MCF 10A (cell line): Measurements from ENCODE around the gene RALGDS. TPM values are rescaled to one million over a fixed set of nuclear protein-coding genes. Genes with fewer than 3 reads are reported as not detected.

ENCODE experiments used
- BruUV-seq: library from RNA; stranded (reverse); fragments of 400-500 nt; replicated peaks from 2 replicates; lab custom pipeline; 2021; lab: Mats Ljungman, UMichigan
- CTCF ChIA-PET: fragments of 300-600 bp; sonication (Branson Sonifier 250); formaldehyde crosslinking; extraction: SDS; loops from one replicate; lab custom pipeline; 2021; ENCODE audit warnings: antibody characterized with exemption, inconsistent platforms; lab: Yijun Ruan, JAX
- POLR2A ChIA-PET: fragments of 300-600, 350-650 bp; sonication (Branson Sonifier 250); formaldehyde crosslinking; extraction: SDS; loops from one replicate; lab custom pipeline; 2020; ENCODE audit warnings: antibody characterized with exemption, inconsistent platforms; lab: Yijun Ruan, JAX
- DNase-seq: peaks from one replicate; pipeline ENCODE4 v3.0.0-alpha.2; 2018; ENCODE audit not compliant: unreplicated experiment
- H3K27ac Mint-ChIP-seq: one replicate; pipeline ENCODE4 v1.8.0; 2022; ENCODE audit warnings: mild to moderate bottlenecking, low read depth, mixed read lengths; ENCODE audit not compliant: unreplicated experiment
- H3K27me3 Mint-ChIP-seq: one replicate; pipeline ENCODE4 v1.8.0; 2022; ENCODE audit warnings: mixed read lengths; ENCODE audit not compliant: insufficient read depth, unreplicated experiment
- H3K36me3 Mint-ChIP-seq: one replicate; pipeline ENCODE4 v1.8.0; 2022; ENCODE audit warnings: mild to moderate bottlenecking, moderate library complexity, mixed read lengths; ENCODE audit not compliant: insufficient read depth, unreplicated experiment
- H3K4me1 Mint-ChIP-seq: one replicate; pipeline ENCODE4 v1.8.0; 2022; ENCODE audit warnings: mixed read lengths; ENCODE audit not compliant: insufficient read depth, unreplicated experiment
- H3K4me3 Mint-ChIP-seq: one replicate; pipeline ENCODE4 v1.8.0; 2022; ENCODE audit warnings: mild to moderate bottlenecking, moderate library complexity, mixed read lengths; ENCODE audit not compliant: unreplicated experiment
- H3K9me3 Mint-ChIP-seq: one replicate; pipeline ENCODE4 v1.8.0; 2022; ENCODE audit warnings: mixed read lengths; ENCODE audit not compliant: unreplicated experiment
- intact Hi-C: fragments of 100-400 bp; cut with micrococcal nuclease; formaldehyde crosslinking; loops from 2 replicates; pipeline ENCODE4 v1.14.1; 2022
- total RNA-seq: library from RNA; stranded (reverse); gene quantifications from 2 replicates; pipeline ENCODE4 v1.2.3, GENCODE V29; 2022
- TF ChIP-seq, protein P1 (sequence below): fragments of 200-600 bp; IDR thresholded peaks from one replicate; pipeline ENCODE4 v1.8.0; 2022; ENCODE audit warnings: antibody characterized with exemption, mild to moderate bottlenecking; ENCODE audit not compliant: unreplicated experiment

The RALGDS gene
- total RNA-seq, 1 experiment from 2014 or later, result 14.2 TPM

- POLR2A ChIA-PET, result interaction anchor here (0.7 to 3.0 kb wide), 4 partner anchors 11 to 26 kb away, joined by 3 to 15 read pairs (median 7); no protein-coding TSS in a partner anchor
- DNase-seq, result no peak
- Mint-ChIP-seq H3K27me3 (no peaks in the 10 kb centered on the region), H3K4me3 (peak overlapping the region; percentile 57), H3K27ac (no peak overlapping the region), H3K9me3 (no peaks in the 10 kb centered on the region), H3K4me1 (peaks cover 29% of the 10 kb centered on the region), H3K36me3 (peaks cover 19% of the 10 kb centered on the region)
- intact Hi-C loops, result loop anchor here (2.0 kb wide), 1 partner anchor 27 kb away; no protein-coding TSS in a partner anchor
- CTCF ChIA-PET, result interaction anchor here (0.7 to 1.3 kb wide), 3 partner anchors 14 to 26 kb away, joined by 3 to 6 read pairs (median 6); no protein-coding TSS in a partner anchor
- TF ChIP-seq, protein P1, sequence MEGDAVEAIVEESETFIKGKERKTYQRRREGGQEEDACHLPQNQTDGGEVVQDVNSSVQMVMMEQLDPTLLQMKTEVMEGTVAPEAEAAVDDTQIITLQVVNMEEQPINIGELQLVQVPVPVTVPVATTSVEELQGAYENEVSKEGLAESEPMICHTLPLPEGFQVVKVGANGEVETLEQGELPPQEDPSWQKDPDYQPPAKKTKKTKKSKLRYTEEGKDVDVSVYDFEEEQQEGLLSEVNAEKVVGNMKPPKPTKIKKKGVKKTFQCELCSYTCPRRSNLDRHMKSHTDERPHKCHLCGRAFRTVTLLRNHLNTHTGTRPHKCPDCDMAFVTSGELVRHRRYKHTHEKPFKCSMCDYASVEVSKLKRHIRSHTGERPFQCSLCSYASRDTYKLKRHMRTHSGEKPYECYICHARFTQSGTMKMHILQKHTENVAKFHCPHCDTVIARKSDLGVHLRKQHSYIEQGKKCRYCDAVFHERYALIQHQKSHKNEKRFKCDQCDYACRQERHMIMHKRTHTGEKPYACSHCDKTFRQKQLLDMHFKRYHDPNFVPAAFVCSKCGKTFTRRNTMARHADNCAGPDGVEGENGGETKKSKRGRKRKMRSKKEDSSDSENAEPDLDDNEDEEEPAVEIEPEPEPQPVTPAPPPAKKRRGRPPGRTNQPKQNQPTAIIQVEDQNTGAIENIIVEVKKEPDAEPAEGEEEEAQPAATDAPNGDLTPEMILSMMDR, result no peak
- BruUV-seq, result no TSS peak
Measured at GRCh38 chr9:133121915-133122550, 993 bp upstream of the RALGDS start.

GRCh38 chr9:133120501-133121197 lies 391 bp downstream of the RALGDS start:
- peaks cover 20% of the 10 kb centered on the region for H3K4me1 Mint-ChIP-seq
- TF ChIP-seq, protein P1, result no peak
- intact Hi-C loops, result loop anchor here (2.0 kb wide), 1 partner anchor 28 kb away; no protein-coding TSS in a partner anchor
- peaks cover 14% of the 10 kb centered on the region for H3K36me3 Mint-ChIP-seq
- peak overlapping the region; percentile 54 for H3K27ac Mint-ChIP-seq
- ChIA-PET POLR2A (interaction anchor here (0.6 to 3.0 kb wide), 4 partner anchors 13 to 27 kb away, joined by 3 to 15 read pairs (median 7); no protein-coding TSS in a partner anchor), CTCF (interaction anchor here (0.5 to 3.6 kb wide), 2 partner anchors 18 to 202 kb away, joined by 3 to 24 read pairs; no protein-coding TSS in a partner anchor)
- H3K9me3 Mint-ChIP-seq, result no peaks in the 10 kb centered on the region
- H3K27me3 Mint-ChIP-seq, result no peaks in the 10 kb centered on the region
- no TSS peak for BruUV-seq
- peak overlapping the region; percentile 66 for H3K4me3 Mint-ChIP-seq
- no peak for DNase-seq

DNA sequence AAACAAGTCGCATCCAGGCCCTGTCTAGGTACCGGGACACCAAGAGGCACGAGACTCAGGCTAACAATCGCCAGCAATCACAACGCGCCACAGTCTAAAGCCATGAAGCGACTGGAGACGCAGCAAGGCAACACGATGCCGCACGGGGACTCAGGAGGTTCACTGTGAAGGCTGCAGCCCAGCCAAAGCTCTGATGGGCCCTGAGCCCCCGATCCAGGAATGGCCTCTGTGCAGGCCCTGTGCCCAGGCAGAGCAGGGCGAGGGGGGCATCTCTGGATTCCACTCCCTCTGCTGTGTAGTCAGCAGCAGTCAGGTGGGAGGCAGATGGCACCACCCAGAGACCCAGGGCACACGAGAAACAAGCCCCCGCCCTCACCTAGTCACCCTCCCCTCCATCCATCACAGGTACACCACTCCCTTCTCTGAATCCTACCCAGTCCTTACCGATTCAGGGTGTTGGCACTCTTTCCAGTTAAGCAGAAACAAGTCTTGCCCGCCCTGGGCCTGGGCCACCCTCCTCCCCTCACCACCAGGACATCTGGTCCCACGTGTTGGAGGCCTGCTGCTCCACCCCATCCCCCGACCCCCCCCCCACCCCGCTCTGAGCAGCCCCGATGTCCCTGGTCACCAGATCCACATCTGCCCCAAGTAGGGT lies 1.1 kb downstream of the RALGDS start:
- peak overlapping the region; percentile 54 for H3K27ac Mint-ChIP-seq

More for the DNA sequence above, 1.1 kb downstream of the RALGDS start:
- POLR2A ChIA-PET, result interaction anchor here (0.6 to 3.4 kb wide), 4 partner anchors 14 to 28 kb away, joined by 3 to 21 read pairs (median 13); no protein-coding TSS in a partner anchor
- H3K4me3 Mint-ChIP-seq, result peak overlapping the region; percentile 66
- TF ChIP-seq, protein P1, result no peak
- intact Hi-C loops, result loop anchor here (2.0 kb wide), 1 partner anchor 29 kb away; no protein-coding TSS in a partner anchor
- H3K4me1 Mint-ChIP-seq, result peaks cover 23% of the 10 kb centered on the region
- no peaks in the 10 kb centered on the region for H3K9me3 Mint-ChIP-seq
- CTCF ChIA-PET, result interaction anchor here (0.9 to 8.6 kb wide), 3 partner anchors 11 to 26 kb away, joined by 3 to 132 read pairs (median 24); no protein-coding TSS in a partner anchor
- peaks cover 14% of the 10 kb centered on the region for H3K36me3 Mint-ChIP-seq
- no peak for DNase-seq
- BruUV-seq, result no TSS peak
- H3K27me3 Mint-ChIP-seq, result no peaks in the 10 kb centered on the region
